Measurements from ENCODE around the gene FOXA1. TPM values are rescaled to one million over a fixed set of nuclear protein-coding genes. Genes with fewer than 3 reads are reported as not detected.

Gene FOXA1
- 0.42 TPM for total RNA-seq

- H3K4me3 ChIP-seq (ENCODE audit: low read length): no peak within 1 kb of the TSS
- H3K9me3 ChIP-seq (ENCODE audit: low read depth, low read length): no peaks in the 10 kb centered on the region
- H3K4me1 ChIP-seq (ENCODE audit: insufficient read depth, low read length): peaks cover 9% of the 10 kb centered on the region
- peaks cover 92% of the 10 kb centered on the region for H3K27me3 ChIP-seq (ENCODE audit: insufficient read depth, low read length)
Measured at GRCh38 chr14:37594971-37595808, at the start of gene FOXA1, which contains the start of gene TTC6. Gene FOXA1, minus strand, starts transcription at chr14:37595249. Its CDS starts 277 bp downstream, at chr14:37594972. Gene TTC6, plus strand, starts transcription at chr14:37595629. Its CDS starts 26,436 bp downstream, at chr14:37622065.

- Histone ChIP-seq H3K4me3 (ENCODE audit: low read length) (no peak overlapping the region), H3K9me3 (ENCODE audit: low read depth, low read length) (no peaks in the 10 kb centered on the region), H3K4me1 (ENCODE audit: insufficient read depth, low read length) (no peaks in the 10 kb centered on the region), H3K27me3 (ENCODE audit: insufficient read depth, low read length) (no peaks in the 10 kb centered on the region)
Measured at GRCh38 chr14:37643701-37644100, 48.7 kb upstream of the FOXA1 start.

- no peaks in the 10 kb centered on the region for H3K9me3 ChIP-seq (ENCODE audit: low read depth, low read length)
- H3K4me1 ChIP-seq (ENCODE audit: insufficient read depth, low read length): no peaks in the 10 kb centered on the region
- no peak overlapping the region for H3K4me3 ChIP-seq (ENCODE audit: low read length)
- H3K27me3 ChIP-seq (ENCODE audit: insufficient read depth, low read length): no peaks in the 10 kb centered on the region
Measured at GRCh38 chr14:37642125-37642524, 47.1 kb upstream of the FOXA1 start.

- H3K4me3 ChIP-seq (ENCODE audit: low read length): no peak overlapping the region
- no peaks in the 10 kb centered on the region for H3K9me3 ChIP-seq (ENCODE audit: low read depth, low read length)
- H3K4me1 ChIP-seq (ENCODE audit: insufficient read depth, low read length): no peaks in the 10 kb centered on the region
- H3K27me3 ChIP-seq (ENCODE audit: insufficient read depth, low read length): no peaks in the 10 kb centered on the region
Measured at GRCh38 chr14:37641117-37641516, 46.1 kb upstream of the FOXA1 start.

GRCh38 chr14:37638599-37638998 is 43.5 kb upstream of the FOXA1 start:
- no peaks in the 10 kb centered on the region for H3K4me1 ChIP-seq (ENCODE audit: insufficient read depth, low read length)
- H3K4me3 ChIP-seq (ENCODE audit: low read length): no peak overlapping the region
- H3K9me3 ChIP-seq (ENCODE audit: low read depth, low read length): no peaks in the 10 kb centered on the region
- H3K27me3 ChIP-seq (ENCODE audit: insufficient read depth, low read length): no peaks in the 10 kb centered on the region

- no peaks in the 10 kb centered on the region for H3K4me1 ChIP-seq (ENCODE audit: insufficient read depth, low read length)
- H3K27me3 ChIP-seq (ENCODE audit: insufficient read depth, low read length): no peaks in the 10 kb centered on the region
- no peak overlapping the region for H3K4me3 ChIP-seq (ENCODE audit: low read length)
- H3K9me3 ChIP-seq (ENCODE audit: low read depth, low read length): no peaks in the 10 kb centered on the region
Measured at GRCh38 chr14:37637341-37637740, 42.3 kb upstream of the FOXA1 start.

- H3K9me3 ChIP-seq (ENCODE audit: low read depth, low read length): no peaks in the 10 kb centered on the region
- H3K4me3 ChIP-seq (ENCODE audit: low read length): no peak overlapping the region
- H3K4me1 ChIP-seq (ENCODE audit: insufficient read depth, low read length): no peaks in the 10 kb centered on the region
- H3K27me3 ChIP-seq (ENCODE audit: insufficient read depth, low read length): peaks cover 32% of the 10 kb centered on the region
Measured at GRCh38 chr14:37625597-37626595, 30.8 kb upstream of the FOXA1 start.

- H3K9me3 ChIP-seq (ENCODE audit: low read depth, low read length): no peaks in the 10 kb centered on the region
- no peaks in the 10 kb centered on the region for H3K4me1 ChIP-seq (ENCODE audit: insufficient read depth, low read length)
- H3K27me3 ChIP-seq (ENCODE audit: insufficient read depth, low read length): peaks cover 33% of the 10 kb centered on the region
- no peak overlapping the region for H3K4me3 ChIP-seq (ENCODE audit: low read length)
Measured at GRCh38 chr14:37623971-37624370, 28.9 kb upstream of the FOXA1 start.

- H3K4me3 ChIP-seq (ENCODE audit: low read length): no peak overlapping the region
- H3K9me3 ChIP-seq (ENCODE audit: low read depth, low read length): no peaks in the 10 kb centered on the region
- H3K4me1 ChIP-seq (ENCODE audit: insufficient read depth, low read length): no peaks in the 10 kb centered on the region
- peaks cover 33% of the 10 kb centered on the region for H3K27me3 ChIP-seq (ENCODE audit: insufficient read depth, low read length)
Measured at GRCh38 chr14:37623426-37623951, 28.4 kb upstream of the FOXA1 start.

- H3K4me3 ChIP-seq (ENCODE audit: low read length): no peak overlapping the region
- H3K9me3 ChIP-seq (ENCODE audit: low read depth, low read length): no peaks in the 10 kb centered on the region
- H3K4me1 ChIP-seq (ENCODE audit: insufficient read depth, low read length): no peaks in the 10 kb centered on the region
- H3K27me3 ChIP-seq (ENCODE audit: insufficient read depth, low read length): peaks cover 33% of the 10 kb centered on the region
Measured at GRCh38 chr14:37622231-37622923, 27.3 kb upstream of the FOXA1 start.

- Histone ChIP-seq H3K27me3 (ENCODE audit: insufficient read depth, low read length) (peaks cover 33% of the 10 kb centered on the region), H3K4me1 (ENCODE audit: insufficient read depth, low read length) (no peaks in the 10 kb centered on the region), H3K4me3 (ENCODE audit: low read length) (no peak overlapping the region), H3K9me3 (ENCODE audit: low read depth, low read length) (peaks cover 5% of the 10 kb centered on the region)
Measured at GRCh38 chr14:37620856-37621255, 25.8 kb upstream of the FOXA1 start.

- H3K9me3 ChIP-seq (ENCODE audit: low read depth, low read length): peaks cover 19% of the 10 kb centered on the region
- no peak overlapping the region for H3K4me3 ChIP-seq (ENCODE audit: low read length)
- peaks cover 27% of the 10 kb centered on the region for H3K27me3 ChIP-seq (ENCODE audit: insufficient read depth, low read length)
- no peaks in the 10 kb centered on the region for H3K4me1 ChIP-seq (ENCODE audit: insufficient read depth, low read length)
Measured at GRCh38 chr14:37618498-37619028, 23.5 kb upstream of the FOXA1 start.

GRCh38 chr14:37617864-37618365 is 22.9 kb upstream of the FOXA1 start:
- H3K9me3 ChIP-seq (ENCODE audit: low read depth, low read length): peaks cover 19% of the 10 kb centered on the region
- no peaks in the 10 kb centered on the region for H3K4me1 ChIP-seq (ENCODE audit: insufficient read depth, low read length)
- H3K27me3 ChIP-seq (ENCODE audit: insufficient read depth, low read length): peaks cover 20% of the 10 kb centered on the region
- no peak overlapping the region for H3K4me3 ChIP-seq (ENCODE audit: low read length)

GRCh38 chr14:37616853-37617252 is 21.8 kb upstream of the FOXA1 start:
- Histone ChIP-seq H3K4me1 (ENCODE audit: insufficient read depth, low read length) (no peaks in the 10 kb centered on the region), H3K4me3 (ENCODE audit: low read length) (no peak overlapping the region), H3K27me3 (ENCODE audit: insufficient read depth, low read length) (peaks cover 12% of the 10 kb centered on the region), H3K9me3 (ENCODE audit: low read depth, low read length) (peaks cover 19% of the 10 kb centered on the region)
